ENCODE data around the gene KIR2DL1.
"Not testable (repeated sequence)": the region's sequence is repeated elsewhere in the genome, so short reads cannot be mapped to it uniquely, and the experiment has no call there.

The KIR2DL1 gene

DNA sequence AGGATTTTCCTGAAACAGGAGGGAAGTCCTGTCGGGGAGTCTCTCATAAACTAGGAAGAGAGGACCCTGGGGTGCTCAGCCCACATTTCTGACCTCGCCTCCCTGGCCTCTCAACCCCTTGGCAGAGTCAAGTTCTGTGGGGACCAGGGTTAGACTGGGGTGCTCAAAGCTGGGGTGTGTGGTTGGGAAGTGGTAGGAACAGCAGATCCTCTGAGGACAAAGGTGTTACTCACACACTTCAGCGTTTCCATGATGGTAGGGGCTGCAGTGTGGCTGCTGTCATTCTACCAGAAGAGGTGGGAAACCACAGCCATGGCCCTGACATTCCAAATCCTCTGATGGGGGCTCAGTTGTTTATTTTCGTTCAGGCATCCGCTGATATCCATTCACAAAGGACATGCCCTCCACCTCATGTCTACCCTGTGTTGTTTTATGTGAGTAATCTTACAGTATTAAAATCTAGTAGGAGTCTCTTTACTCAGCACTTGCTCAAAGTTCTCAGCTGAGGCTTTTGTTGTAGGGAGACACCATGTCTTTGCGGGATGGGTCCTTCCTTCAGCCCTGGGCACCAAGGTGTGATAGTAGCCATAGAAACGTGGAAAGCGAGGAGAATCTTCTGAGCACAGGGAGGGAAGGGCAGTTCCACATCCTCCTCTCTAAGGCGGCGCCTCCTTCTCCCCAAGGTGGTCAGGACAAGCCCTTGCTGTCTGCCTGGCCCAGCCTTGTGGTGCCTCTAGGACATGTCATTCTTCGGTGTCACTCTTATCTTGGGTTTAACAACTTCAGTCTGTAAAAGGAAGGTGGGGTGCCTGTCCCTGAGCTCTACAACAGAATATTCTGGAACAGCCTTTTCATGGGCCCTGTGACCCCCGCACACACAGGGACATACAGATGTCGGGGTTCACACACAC lies 29.8 kb upstream of the KIR2DL1 start:
- Histone ChIP-seq H2AFZ (ENCODE audit: low read length) (no peak overlapping the region), H3K9me2 (replicated peaks; ENCODE audit: low read depth, low read length) (no peaks in the 10 kb centered on the region), H3K4me2 (ENCODE audit: low read depth, low read length, poor library complexity, severe bottlenecking) (no peak overlapping the region), H3K9me3 (ENCODE audit: insufficient read depth, low read depth, low read length) (peaks cover 2% of the 10 kb centered on the region; the same call in 1 of the 2 replicates), H3K79me2 (ENCODE audit: insufficient read depth, low read length) (no peaks in the 10 kb centered on the region), H3K36me3 (ENCODE audit: insufficient read depth, low read length) (no peaks in the 10 kb centered on the region), H3K27me3 (ENCODE audit: insufficient read depth, low read length, poor library complexity, severe bottlenecking) (no peaks in the 10 kb centered on the region), H4K20me1 (ENCODE audit: insufficient read depth, low read length, poor library complexity, severe bottlenecking) (no peaks in the 10 kb centered on the region), H3K4me3 (ENCODE audit: low read length, poor library complexity, severe bottlenecking) (no peak overlapping the region), H3K4me1 (ENCODE audit: insufficient read depth, low read length, poor library complexity, severe bottlenecking) (no peaks in the 10 kb centered on the region), H3K9ac (ENCODE audit: low read depth, low read length, poor library complexity, severe bottlenecking) (no peak overlapping the region), H3F3A (ENCODE audit: low read depth) (no peaks in the 10 kb centered on the region)
- TF ChIP-seq, protein P1, sequence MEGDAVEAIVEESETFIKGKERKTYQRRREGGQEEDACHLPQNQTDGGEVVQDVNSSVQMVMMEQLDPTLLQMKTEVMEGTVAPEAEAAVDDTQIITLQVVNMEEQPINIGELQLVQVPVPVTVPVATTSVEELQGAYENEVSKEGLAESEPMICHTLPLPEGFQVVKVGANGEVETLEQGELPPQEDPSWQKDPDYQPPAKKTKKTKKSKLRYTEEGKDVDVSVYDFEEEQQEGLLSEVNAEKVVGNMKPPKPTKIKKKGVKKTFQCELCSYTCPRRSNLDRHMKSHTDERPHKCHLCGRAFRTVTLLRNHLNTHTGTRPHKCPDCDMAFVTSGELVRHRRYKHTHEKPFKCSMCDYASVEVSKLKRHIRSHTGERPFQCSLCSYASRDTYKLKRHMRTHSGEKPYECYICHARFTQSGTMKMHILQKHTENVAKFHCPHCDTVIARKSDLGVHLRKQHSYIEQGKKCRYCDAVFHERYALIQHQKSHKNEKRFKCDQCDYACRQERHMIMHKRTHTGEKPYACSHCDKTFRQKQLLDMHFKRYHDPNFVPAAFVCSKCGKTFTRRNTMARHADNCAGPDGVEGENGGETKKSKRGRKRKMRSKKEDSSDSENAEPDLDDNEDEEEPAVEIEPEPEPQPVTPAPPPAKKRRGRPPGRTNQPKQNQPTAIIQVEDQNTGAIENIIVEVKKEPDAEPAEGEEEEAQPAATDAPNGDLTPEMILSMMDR (conservative IDR thresholded peaks at IDR 0.05; ENCODE audit: low read length): no peak
- no peak for TF ChIP-seq EZH2phosphoT487 (IDR thresholded peaks at IDR 0.05; ENCODE audit: borderline replicate concordance)

DNA sequence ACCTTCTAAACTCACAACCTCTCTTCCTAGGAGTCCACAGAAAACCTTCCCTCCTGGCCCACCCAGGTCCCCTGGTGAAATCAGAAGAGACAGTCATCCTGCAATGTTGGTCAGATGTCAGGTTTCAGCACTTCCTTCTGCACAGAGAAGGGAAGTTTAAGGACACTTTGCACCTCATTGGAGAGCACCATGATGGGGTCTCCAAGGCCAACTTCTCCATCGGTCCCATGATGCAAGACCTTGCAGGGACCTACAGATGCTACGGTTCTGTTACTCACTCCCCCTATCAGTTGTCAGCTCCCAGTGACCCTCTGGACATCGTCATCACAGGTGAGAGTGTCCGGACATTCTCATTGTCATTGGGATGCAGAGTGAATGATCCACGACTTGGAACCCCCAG lies 27.6 kb upstream of the KIR2DL1 start:
- H3K4me2 ChIP-seq (ENCODE audit: low read depth, low read length, poor library complexity, severe bottlenecking); H3K4me1 ChIP-seq (ENCODE audit: insufficient read depth, low read length, poor library complexity, severe bottlenecking); H3K36me3 ChIP-seq (ENCODE audit: insufficient read depth, low read length); H3F3A ChIP-seq (ENCODE audit: low read depth); H2AFZ ChIP-seq (ENCODE audit: low read length); H3K9ac ChIP-seq (ENCODE audit: low read depth, low read length, poor library complexity, severe bottlenecking); H3K9me2 ChIP-seq (replicated peaks; ENCODE audit: low read depth, low read length); H3K79me2 ChIP-seq (ENCODE audit: insufficient read depth, low read length); H3K9me3 ChIP-seq (ENCODE audit: insufficient read depth, low read depth, low read length); H3K4me3 ChIP-seq (ENCODE audit: low read length, poor library complexity, severe bottlenecking); H4K20me1 ChIP-seq (ENCODE audit: insufficient read depth, low read length, poor library complexity, severe bottlenecking); H3K27me3 ChIP-seq (ENCODE audit: insufficient read depth, low read length, poor library complexity, severe bottlenecking): not testable (repeated sequence)

DNA sequence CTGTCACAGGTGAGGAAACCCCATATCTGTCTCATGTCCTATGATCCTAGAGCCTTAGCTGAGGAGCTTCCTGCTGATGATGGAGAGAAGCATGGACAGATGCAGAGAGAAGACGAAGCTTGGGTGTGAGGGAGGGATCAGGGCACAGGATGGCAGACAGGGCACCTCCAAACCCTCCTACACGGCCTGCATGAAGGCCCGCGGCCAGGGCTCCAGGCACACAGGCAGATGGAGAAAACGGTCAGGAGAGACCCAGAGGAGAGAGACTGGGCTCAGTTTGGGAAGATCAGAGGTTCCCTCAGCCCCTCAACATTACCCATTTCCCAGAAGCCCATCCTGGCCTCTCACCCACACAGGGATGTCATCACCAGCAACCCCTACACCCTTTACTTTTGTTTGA lies 25.5 kb upstream of the KIR2DL1 start:
- H3K9me3 ChIP-seq (ENCODE audit: insufficient read depth, low read depth, low read length); H3K27me3 ChIP-seq (ENCODE audit: insufficient read depth, low read length, poor library complexity, severe bottlenecking); H3K4me1 ChIP-seq (ENCODE audit: insufficient read depth, low read length, poor library complexity, severe bottlenecking); H2AFZ ChIP-seq (ENCODE audit: low read length); H3K9ac ChIP-seq (ENCODE audit: low read depth, low read length, poor library complexity, severe bottlenecking); H3K4me3 ChIP-seq (ENCODE audit: low read length, poor library complexity, severe bottlenecking); H3K36me3 ChIP-seq (ENCODE audit: insufficient read depth, low read length); H4K20me1 ChIP-seq (ENCODE audit: insufficient read depth, low read length, poor library complexity, severe bottlenecking); H3K79me2 ChIP-seq (ENCODE audit: insufficient read depth, low read length); H3F3A ChIP-seq (ENCODE audit: low read depth); H3K9me2 ChIP-seq (replicated peaks; ENCODE audit: low read depth, low read length); H3K4me2 ChIP-seq (ENCODE audit: low read depth, low read length, poor library complexity, severe bottlenecking): not testable (repeated sequence)

DNA sequence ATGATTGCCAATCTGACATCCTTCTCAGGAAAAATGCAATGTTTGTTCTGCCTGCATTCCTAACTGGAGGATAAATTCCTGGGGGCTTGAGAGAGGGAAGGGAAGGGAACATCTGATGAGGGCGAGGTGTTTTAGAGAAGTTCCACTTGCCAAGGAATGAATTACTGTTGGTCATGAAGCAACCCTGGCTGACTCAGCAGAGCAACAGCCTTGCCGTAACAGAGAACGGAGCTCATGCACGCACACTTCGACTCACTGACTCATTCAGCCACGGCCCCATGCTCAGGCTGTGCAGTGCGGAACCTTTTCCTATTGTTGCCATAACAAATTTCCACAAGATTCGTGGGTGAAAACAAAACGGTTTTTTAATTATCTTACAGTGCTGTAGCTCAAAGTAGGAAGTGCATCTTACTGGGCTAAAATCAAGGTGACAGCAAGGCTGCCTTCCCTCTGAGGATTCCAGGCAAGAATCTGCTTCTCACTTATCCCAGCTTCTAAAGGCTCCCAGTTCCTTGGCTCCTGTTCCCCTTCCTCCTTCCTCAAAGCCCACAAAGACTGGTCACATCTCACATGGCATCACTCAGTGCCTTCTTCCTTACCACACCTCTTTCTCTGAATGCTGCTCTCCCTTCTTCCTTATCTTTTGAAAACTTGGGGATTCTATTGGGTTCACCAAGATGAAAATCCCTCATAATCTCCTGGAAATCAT lies 21.8 kb upstream of the KIR2DL1 start:
- not testable (repeated sequence) for H3K4me1 ChIP-seq (ENCODE audit: insufficient read depth, low read length, poor library complexity, severe bottlenecking); H3K36me3 ChIP-seq (ENCODE audit: insufficient read depth, low read length); H4K20me1 ChIP-seq (ENCODE audit: insufficient read depth, low read length, poor library complexity, severe bottlenecking); H3K27me3 ChIP-seq (ENCODE audit: insufficient read depth, low read length, poor library complexity, severe bottlenecking); H3K4me2 ChIP-seq (ENCODE audit: low read depth, low read length, poor library complexity, severe bottlenecking); H3K9me3 ChIP-seq (ENCODE audit: insufficient read depth, low read depth, low read length); H3K9me2 ChIP-seq (replicated peaks; ENCODE audit: low read depth, low read length); H2AFZ ChIP-seq (ENCODE audit: low read length); H3F3A ChIP-seq (ENCODE audit: low read depth); H3K4me3 ChIP-seq (ENCODE audit: low read length, poor library complexity, severe bottlenecking); H3K9ac ChIP-seq (ENCODE audit: low read depth, low read length, poor library complexity, severe bottlenecking); H3K79me2 ChIP-seq (ENCODE audit: insufficient read depth, low read length)

DNA sequence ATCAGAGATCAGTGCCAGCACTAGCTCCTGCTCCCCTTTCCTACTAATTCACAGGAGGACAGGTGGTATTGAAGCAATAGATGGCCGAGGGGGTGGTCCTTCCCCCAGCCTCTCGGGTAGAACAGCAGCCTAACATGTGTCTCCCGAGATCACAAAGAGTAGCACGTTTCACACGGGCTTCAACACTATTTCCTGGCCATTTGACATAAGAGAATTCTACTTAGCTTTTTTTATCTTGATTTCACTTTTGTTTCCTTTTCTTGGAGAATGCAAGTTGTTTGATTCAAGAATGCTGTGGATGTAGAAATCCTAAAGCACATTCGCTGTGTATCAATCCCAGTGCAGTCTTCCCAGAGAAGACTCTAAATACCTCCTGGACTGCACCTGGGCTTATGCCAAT lies 19.3 kb upstream of the KIR2DL1 start:
- not testable (repeated sequence) for H3K36me3 ChIP-seq (ENCODE audit: insufficient read depth, low read length); H3K4me2 ChIP-seq (ENCODE audit: low read depth, low read length, poor library complexity, severe bottlenecking); H3K4me1 ChIP-seq (ENCODE audit: insufficient read depth, low read length, poor library complexity, severe bottlenecking); H3K9me2 ChIP-seq (replicated peaks; ENCODE audit: low read depth, low read length); H3K79me2 ChIP-seq (ENCODE audit: insufficient read depth, low read length); H3K9me3 ChIP-seq (ENCODE audit: insufficient read depth, low read depth, low read length); H3K9ac ChIP-seq (ENCODE audit: low read depth, low read length, poor library complexity, severe bottlenecking); H3K4me3 ChIP-seq (ENCODE audit: low read length, poor library complexity, severe bottlenecking); H2AFZ ChIP-seq (ENCODE audit: low read length); H3K27me3 ChIP-seq (ENCODE audit: insufficient read depth, low read length, poor library complexity, severe bottlenecking); H3F3A ChIP-seq (ENCODE audit: low read depth); H4K20me1 ChIP-seq (ENCODE audit: insufficient read depth, low read length, poor library complexity, severe bottlenecking)

DNA sequence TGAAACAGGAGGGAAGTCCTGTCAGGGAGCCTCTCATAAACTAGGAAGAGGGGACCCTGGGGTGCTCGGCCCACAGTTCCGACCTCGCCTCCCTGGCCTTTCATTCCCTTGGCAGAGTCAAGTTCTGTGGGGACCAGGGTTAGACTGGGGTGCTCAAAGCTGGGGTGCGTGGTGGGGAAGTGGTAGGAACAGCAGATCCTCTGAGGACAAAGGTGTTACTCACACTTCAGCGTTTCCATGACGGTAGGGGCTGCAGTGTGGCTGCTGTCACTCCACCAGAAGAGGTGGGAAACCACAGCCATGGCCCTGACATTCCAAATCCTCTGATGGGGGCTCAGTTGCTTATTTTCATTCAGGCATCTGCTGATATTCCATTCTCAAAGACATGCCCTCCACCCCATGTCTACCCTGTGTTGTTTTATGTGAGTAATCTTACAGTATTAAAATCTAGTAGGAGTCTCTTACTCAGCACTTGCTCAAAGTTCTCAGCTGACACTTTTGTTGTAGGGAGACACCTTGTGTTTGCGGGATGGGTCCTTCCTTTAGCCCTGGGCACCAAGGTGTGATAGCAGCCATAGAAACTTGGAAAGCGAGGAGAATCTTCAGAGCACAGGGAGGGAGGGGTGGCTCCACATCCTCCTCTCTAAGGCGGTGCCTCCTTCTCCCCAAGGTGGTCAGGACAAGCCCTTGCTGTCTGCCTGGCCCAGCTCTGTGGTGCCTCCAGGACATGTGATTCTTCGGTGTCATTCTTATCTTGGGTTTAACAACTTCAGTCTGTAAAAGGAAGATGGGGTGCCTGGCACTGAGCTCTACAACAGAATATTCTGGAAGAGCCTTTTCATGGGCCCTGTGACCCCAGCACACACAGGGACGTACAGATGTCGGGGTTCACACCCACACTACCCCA lies 13.1 kb upstream of the KIR2DL1 start:
- H3K4me3 ChIP-seq (ENCODE audit: low read length, poor library complexity, severe bottlenecking); H3K9ac ChIP-seq (ENCODE audit: low read depth, low read length, poor library complexity, severe bottlenecking); H3K9me2 ChIP-seq (replicated peaks; ENCODE audit: low read depth, low read length); H3K36me3 ChIP-seq (ENCODE audit: insufficient read depth, low read length); H4K20me1 ChIP-seq (ENCODE audit: insufficient read depth, low read length, poor library complexity, severe bottlenecking); H2AFZ ChIP-seq (ENCODE audit: low read length); H3K4me1 ChIP-seq (ENCODE audit: insufficient read depth, low read length, poor library complexity, severe bottlenecking); H3K27me3 ChIP-seq (ENCODE audit: insufficient read depth, low read length, poor library complexity, severe bottlenecking); H3F3A ChIP-seq (ENCODE audit: low read depth); H3K4me2 ChIP-seq (ENCODE audit: low read depth, low read length, poor library complexity, severe bottlenecking); H3K79me2 ChIP-seq (ENCODE audit: insufficient read depth, low read length); H3K9me3 ChIP-seq (ENCODE audit: insufficient read depth, low read depth, low read length): not testable (repeated sequence)

All from Loucy (cell line).